ENCODE results near the gene ANO8. TPM values are rescaled to one million over a fixed set of nuclear protein-coding genes. Genes with fewer than 3 reads are reported as not detected.
"Not testable (repeated sequence)": the region's sequence is repeated elsewhere in the genome, so short reads cannot be mapped to it uniquely, and the experiment has no call there.

The ANO8 gene
- polyA plus RNA-seq, 4 donors = 1.9 to 5.1 (median 3.9) TPM

DNA sequence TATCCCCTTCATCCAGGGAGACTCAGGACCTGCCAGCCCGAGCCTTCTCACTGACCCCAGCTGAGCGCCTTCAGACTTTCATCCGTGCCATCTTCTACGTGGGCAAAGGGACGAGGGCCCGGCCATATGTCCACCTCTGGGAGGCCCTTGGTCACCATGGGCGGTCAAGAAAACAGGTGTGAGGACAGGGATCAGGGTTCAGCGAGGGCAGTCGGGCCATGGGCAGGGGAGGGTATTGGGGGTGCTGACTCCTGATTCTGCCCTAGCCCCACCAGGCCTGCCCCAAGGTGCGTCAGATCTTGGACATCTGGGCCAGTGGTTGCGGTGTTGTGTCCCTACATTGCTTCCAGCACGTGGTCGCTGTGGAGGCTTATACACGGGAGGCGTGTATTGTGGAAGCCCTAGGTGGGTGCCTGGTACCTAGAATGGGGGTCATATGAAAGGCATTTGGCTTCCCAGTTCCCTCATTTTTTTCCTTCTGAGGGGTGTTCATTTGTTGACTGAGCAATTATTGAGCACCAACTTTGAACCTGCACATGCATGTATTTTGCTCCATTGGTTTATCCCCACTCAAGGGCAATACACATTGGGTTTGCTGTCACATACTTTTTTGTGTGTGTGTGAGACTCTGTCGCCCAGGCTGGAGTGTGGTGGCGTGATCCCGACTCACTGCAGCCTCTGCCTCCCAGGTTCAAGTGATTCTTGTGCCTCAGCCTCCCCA, 49.1 kb downstream of the ANO8 start:
- WGBS, 3 donors = 88 to 90% (median 89%) methylated on average over 18 of the region's 18 CpGs
- H3K9me3 ChIP-seq (ENCODE audit: control insufficient read depth in 2 of 2, insufficient read depth in 1 of 2, low read depth in 1 of 2, low read length in 1 of 2) = no peaks in the 10 kb centered on the region
- H3K27ac ChIP-seq (ENCODE audit: low read depth in 1 of 3, low read length in 2 of 3) = no peak overlapping the region
- DNase-seq (no peak), FAIRE-seq (no peak)
- H3K36me3 ChIP-seq (ENCODE audit: control insufficient read depth in 3 of 3, insufficient read depth in 2 of 3, low read depth in 1 of 3, low read length in 3 of 3) = no peaks in the 10 kb centered on the region
- peaks cover 0 to 14% (median 3%) of the 10 kb centered on the region in 3 donors for H3K27me3 ChIP-seq (ENCODE audit: control insufficient read depth in 3 of 3, insufficient read depth in 3 of 3, low read length in 3 of 3)
- H3K4me1 ChIP-seq (ENCODE audit: control insufficient read depth in 3 of 3, insufficient read depth in 2 of 3, low read depth in 1 of 3, low read length in 2 of 3) = peaks cover 2 to 17% (median 2%) of the 10 kb centered on the region in 3 donors
- H3K4me3 ChIP-seq (ENCODE audit: low read depth in 1 of 3, low read length in 3 of 3) = no peak overlapping the region

DNA sequence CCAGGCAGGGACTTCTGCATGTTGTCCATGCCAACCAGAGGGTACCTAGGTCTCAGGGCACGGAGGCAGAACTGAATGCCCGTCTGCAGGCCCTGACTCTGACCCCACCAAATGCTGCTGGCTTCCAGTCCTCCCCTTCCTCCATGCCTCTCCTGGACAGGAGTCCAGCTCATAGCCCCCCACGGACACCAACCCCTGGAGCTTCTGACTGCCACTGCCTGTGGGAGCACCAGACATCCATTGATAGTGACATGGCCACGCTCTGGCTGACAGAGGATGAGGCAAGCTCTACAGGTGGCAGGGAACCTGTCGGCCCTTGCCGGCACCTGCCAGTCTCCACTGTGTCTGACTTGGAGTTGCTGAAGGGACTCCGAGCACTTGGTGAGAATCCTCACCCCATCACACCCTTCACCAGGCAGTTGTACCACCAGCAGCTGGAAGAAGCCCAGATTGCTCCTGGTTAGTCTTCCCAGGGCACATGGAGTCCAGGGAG, 51.1 kb downstream of the ANO8 start:
- H3K27ac ChIP-seq (ENCODE audit: low read depth in 1 of 3, low read length in 2 of 3) = no peak overlapping the region
- H3K27me3 ChIP-seq (ENCODE audit: control insufficient read depth in 3 of 3, insufficient read depth in 3 of 3, low read length in 3 of 3) = peaks cover 0 to 14% (median 3%) of the 10 kb centered on the region in 3 donors
- no peak overlapping the region for H3K4me3 ChIP-seq (ENCODE audit: low read depth in 1 of 3, low read length in 3 of 3)
- H3K9me3 ChIP-seq (ENCODE audit: control insufficient read depth in 2 of 2, insufficient read depth in 1 of 2, low read depth in 1 of 2, low read length in 1 of 2) = no peaks in the 10 kb centered on the region
- no peak for FAIRE-seq
- peaks cover 2 to 17% (median 2%) of the 10 kb centered on the region in 3 donors for H3K4me1 ChIP-seq (ENCODE audit: control insufficient read depth in 3 of 3, insufficient read depth in 2 of 3, low read depth in 1 of 3, low read length in 2 of 3)
- H3K36me3 ChIP-seq (ENCODE audit: control insufficient read depth in 3 of 3, insufficient read depth in 2 of 3, low read depth in 1 of 3, low read length in 3 of 3) = peaks cover 0 to 14% (median 0%) of the 10 kb centered on the region in 3 donors
- DNase-seq = no peak
- WGBS, 3 donors = 82 to 91% (median 86%) methylated on average over 7 of the region's 7 CpGs

DNA sequence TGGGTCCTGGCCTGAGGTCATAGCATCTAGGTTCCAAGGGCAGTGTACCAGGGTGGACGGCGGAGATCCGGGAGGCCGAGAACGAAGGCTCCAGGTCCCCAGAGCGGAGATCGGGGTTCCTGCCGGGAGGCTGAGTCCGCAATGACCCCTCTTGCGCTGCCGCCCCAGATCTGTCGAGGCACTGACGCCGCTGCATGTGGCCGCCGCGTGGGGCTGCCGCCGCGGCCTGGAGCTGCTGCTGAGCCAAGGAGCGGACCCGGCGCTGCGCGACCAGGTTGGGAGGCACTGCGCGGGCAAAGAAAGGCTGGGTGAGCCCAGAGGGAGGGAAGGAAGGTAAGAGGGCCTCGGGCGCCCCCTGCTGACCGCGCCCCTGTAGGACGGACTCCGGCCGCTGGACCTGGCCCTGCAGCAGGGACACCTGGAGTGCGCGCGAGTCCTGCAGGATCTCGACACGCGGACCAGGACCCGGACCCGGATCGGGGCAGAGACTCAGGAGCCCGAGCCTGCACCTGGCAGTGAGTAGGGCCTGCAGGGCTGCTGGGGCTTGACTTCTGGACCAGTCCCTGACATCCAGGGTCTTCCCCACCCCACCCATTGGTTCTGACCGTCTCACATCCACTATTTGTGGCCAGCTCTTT, 52.0 kb downstream of the ANO8 start:
- peak overlapping the region in 1 of 3 donors; percentile 40 for H3K4me3 ChIP-seq (ENCODE audit: low read depth in 1 of 3, low read length in 3 of 3)
- 3 to 4% (median 3%) methylated on average over 30 to 45 of the region's 45 CpGs for WGBS, 3 donors

DNA sequence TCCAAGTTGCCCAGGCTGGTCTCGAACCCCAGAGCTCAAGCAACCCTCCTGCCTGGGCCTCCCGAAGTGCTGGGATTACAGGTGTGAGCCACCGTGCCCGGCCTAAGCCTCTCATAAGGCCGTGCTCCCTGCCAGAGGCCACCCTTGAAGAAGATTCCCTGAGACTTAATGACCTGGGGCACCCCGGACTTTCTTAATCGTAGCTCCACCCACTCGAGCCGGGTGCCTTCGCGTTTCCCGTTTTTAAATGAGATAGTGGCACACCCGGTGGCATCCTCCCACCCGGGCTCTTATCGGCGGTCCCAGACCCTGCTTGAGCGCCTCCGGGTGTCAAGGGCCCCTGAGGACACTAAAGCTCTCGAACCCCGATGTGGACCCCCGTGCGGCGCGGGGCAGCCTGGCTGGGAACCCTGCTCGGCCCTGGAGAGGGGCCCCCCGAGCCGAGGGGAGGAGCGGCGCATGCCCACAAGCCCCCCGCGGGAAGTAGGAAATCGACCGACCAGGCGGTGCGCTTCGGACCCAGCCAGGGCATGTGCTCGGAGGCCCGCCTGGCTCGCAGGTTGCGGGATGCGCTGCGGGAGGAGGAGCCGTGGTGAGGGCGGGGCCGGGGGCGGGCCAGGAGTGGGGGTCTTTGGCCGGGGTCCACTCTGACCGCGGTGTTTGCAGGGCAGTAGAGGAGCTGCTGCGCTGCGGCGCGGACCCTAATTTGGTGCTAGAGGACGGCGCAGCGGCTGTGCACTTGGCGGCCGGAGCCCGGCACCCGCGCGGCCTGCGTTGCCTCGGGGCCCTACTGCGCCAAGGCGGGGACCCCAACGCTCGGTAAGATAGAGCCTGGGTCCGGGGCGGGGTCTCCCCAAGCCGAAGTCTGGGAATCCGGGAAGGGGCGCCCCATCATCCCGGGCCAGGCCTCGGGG, 53.0 kb downstream of the ANO8 start, which contains the start of gene ANKLE1:
TSS of gene ANKLE1 (plus strand) at position 511 of the 914 bp plus-strand sequence. CDS start at position 531, 20 bp downstream.
- peaks cover 2 to 25% (median 2%) of the 10 kb centered on the region in 3 donors for H3K36me3 ChIP-seq (ENCODE audit: control insufficient read depth in 3 of 3, insufficient read depth in 2 of 3, low read depth in 1 of 3, low read length in 3 of 3)
- peak in 1 of 2 donors; percentile 48 for DNase-seq
- peaks cover 0 to 14% (median 3%) of the 10 kb centered on the region in 3 donors for H3K27me3 ChIP-seq (ENCODE audit: control insufficient read depth in 3 of 3, insufficient read depth in 3 of 3, low read length in 3 of 3)
- peaks cover 2 to 16% (median 2%) of the 10 kb centered on the region in 3 donors for H3K4me1 ChIP-seq (ENCODE audit: control insufficient read depth in 3 of 3, insufficient read depth in 2 of 3, low read depth in 1 of 3, low read length in 2 of 3)
- WGBS, 3 donors = 5 to 7% (median 6%) methylated on average over 55 to 75 of the region's 75 CpGs
- no peaks in the 10 kb centered on the region for H3K9me3 ChIP-seq (ENCODE audit: control insufficient read depth in 2 of 2, insufficient read depth in 1 of 2, low read depth in 1 of 2, low read length in 1 of 2)
- H3K27ac ChIP-seq (ENCODE audit: low read depth in 1 of 3, low read length in 2 of 3) = no peak within 1 kb of the TSS
- no peak for FAIRE-seq
- H3K4me3 ChIP-seq (ENCODE audit: low read depth in 1 of 3, low read length in 3 of 3) = peak within 1 kb of the TSS; percentile 2 to 40 (median 29)

More for the DNA sequence above, 52.0 kb downstream of the ANO8 start:
- DNase-seq (peak; percentile 79 to 89), FAIRE-seq (no peak)
- peaks cover 0 to 17% (median 0%) of the 10 kb centered on the region in 3 donors for H3K36me3 ChIP-seq (ENCODE audit: control insufficient read depth in 3 of 3, insufficient read depth in 2 of 3, low read depth in 1 of 3, low read length in 3 of 3)
- H3K27me3 ChIP-seq (ENCODE audit: control insufficient read depth in 3 of 3, insufficient read depth in 3 of 3, low read length in 3 of 3) = peaks cover 0 to 14% (median 3%) of the 10 kb centered on the region in 3 donors
- peaks cover 2 to 17% (median 2%) of the 10 kb centered on the region in 3 donors for H3K4me1 ChIP-seq (ENCODE audit: control insufficient read depth in 3 of 3, insufficient read depth in 2 of 3, low read depth in 1 of 3, low read length in 2 of 3)
- no peak overlapping the region for H3K27ac ChIP-seq (ENCODE audit: low read depth in 1 of 3, low read length in 2 of 3)
- no peaks in the 10 kb centered on the region for H3K9me3 ChIP-seq (ENCODE audit: control insufficient read depth in 2 of 2, insufficient read depth in 1 of 2, low read depth in 1 of 2, low read length in 1 of 2)

DNA sequence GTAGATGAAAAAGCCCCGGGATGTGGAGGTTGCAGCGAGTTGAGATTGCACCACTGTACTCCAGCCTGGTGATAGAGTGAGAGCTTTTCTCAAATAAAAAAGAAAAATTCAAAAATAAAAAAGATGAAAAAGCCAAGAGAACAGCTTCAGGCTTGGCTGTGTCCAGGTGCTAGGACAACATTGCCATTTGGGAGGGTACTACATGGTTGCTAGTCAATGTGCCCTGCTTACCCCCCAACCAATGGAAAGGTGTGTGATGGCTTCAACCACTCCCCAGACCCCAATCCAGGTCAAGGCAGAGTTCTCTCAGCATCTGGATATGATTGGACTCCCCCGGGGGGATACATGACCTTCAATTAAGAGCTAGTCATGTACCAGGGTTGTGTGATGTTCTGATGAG, 55.2 kb downstream of the ANO8 start:
- FAIRE-seq (no peak), DNase-seq (no peak)
- no peaks in the 10 kb centered on the region for H3K9me3 ChIP-seq (ENCODE audit: control insufficient read depth in 2 of 2, insufficient read depth in 1 of 2, low read depth in 1 of 2, low read length in 1 of 2)
- H3K27me3 ChIP-seq (ENCODE audit: control insufficient read depth in 3 of 3, insufficient read depth in 3 of 3, low read length in 3 of 3) = peaks cover 0 to 14% (median 3%) of the 10 kb centered on the region in 3 donors
- peaks cover 5 to 47% (median 7%) of the 10 kb centered on the region in 3 donors for H3K36me3 ChIP-seq (ENCODE audit: control insufficient read depth in 3 of 3, insufficient read depth in 2 of 3, low read depth in 1 of 3, low read length in 3 of 3)
- WGBS, 3 donors = 65 to 96% (median 71%) methylated on average over 3 of the region's 3 CpGs
- no peak overlapping the region for H3K27ac ChIP-seq (ENCODE audit: low read depth in 1 of 3, low read length in 2 of 3)
- no peak overlapping the region for H3K4me3 ChIP-seq (ENCODE audit: low read depth in 1 of 3, low read length in 3 of 3)
- peaks cover 2 to 12% (median 2%) of the 10 kb centered on the region in 3 donors for H3K4me1 ChIP-seq (ENCODE audit: control insufficient read depth in 3 of 3, insufficient read depth in 2 of 3, low read depth in 1 of 3, low read length in 2 of 3)

DNA sequence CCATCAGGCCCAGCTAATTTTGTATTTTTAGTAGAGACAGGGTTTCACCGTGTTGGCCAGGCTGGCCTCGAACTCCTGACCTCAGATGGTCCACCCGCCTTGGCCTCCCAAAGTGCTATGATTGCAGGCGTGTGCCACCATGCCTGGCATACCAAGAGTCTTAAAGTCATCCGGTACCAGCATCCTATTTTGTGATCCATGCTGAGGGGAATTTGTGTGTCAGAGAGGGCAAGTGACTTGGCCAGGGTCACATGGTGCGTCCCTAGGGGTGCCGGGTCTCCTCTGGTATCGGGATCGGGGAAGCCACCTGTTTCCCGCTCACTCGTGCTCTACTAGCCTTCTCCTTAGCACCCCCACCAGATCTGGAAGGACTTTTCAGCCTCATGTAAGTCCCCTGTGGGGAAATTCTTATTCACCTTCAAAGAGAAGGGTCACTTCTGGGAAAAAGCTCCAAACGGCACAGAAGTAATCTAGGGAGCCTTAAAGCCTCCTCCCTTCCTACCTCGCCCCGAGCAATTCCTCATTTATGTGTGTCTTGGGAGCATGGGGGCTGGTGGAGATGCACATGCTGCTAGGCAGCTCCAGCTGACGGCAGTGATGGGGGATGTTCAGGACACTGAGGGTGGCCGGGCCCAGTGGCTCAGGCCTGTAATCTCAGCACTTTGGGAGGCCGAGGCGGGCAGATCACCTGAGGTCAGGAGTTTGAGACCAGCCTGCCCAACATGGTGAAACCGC, 59.0 kb downstream of the ANO8 start:
- no peak overlapping the region for H3K27ac ChIP-seq (ENCODE audit: low read depth in 1 of 3, low read length in 2 of 3)
- no peaks in the 10 kb centered on the region for H3K4me1 ChIP-seq (ENCODE audit: control insufficient read depth in 3 of 3, insufficient read depth in 2 of 3, low read depth in 1 of 3, low read length in 2 of 3)
- no peaks in the 10 kb centered on the region for H3K27me3 ChIP-seq (ENCODE audit: control insufficient read depth in 3 of 3, insufficient read depth in 3 of 3, low read length in 3 of 3)
- no peak overlapping the region for H3K4me3 ChIP-seq (ENCODE audit: low read depth in 1 of 3, low read length in 3 of 3)
- peaks cover 5 to 79% (median 7%) of the 10 kb centered on the region in 3 donors for H3K36me3 ChIP-seq (ENCODE audit: control insufficient read depth in 3 of 3, insufficient read depth in 2 of 3, low read depth in 1 of 3, low read length in 3 of 3)
- H3K9me3 ChIP-seq (ENCODE audit: control insufficient read depth in 2 of 2, insufficient read depth in 1 of 2, low read depth in 1 of 2, low read length in 1 of 2) = no peaks in the 10 kb centered on the region
- FAIRE-seq (no peak), DNase-seq (no peak)
- WGBS, 3 donors = 93 to 94% (median 93%) methylated on average over 19 of the region's 19 CpGs

DNA sequence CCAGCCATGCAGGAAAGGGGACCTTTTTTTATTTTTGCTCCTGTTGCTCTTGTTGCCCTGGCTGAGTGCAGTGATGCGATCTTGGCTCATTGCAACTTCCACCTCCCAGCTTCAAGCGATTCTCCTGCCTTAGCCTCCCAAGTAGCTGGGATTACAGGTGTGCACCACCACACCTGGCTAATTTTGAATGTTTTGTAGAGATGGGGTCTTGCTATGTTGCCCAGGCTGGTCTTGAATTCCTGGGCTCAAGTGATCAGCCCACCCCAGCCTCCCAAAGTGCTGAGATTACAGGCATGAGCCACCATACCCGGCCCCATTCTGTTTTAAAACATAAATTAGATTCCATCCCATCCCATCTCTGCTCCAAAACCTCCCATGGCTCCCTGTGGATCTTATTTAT, 59.8 kb downstream of the ANO8 start:
- not testable (repeated sequence) for DNase-seq; H3K9me3 ChIP-seq (ENCODE audit: control insufficient read depth in 2 of 2, insufficient read depth in 1 of 2, low read depth in 1 of 2, low read length in 1 of 2); H3K27me3 ChIP-seq (ENCODE audit: control insufficient read depth in 3 of 3, insufficient read depth in 3 of 3, low read length in 3 of 3); H3K4me1 ChIP-seq (ENCODE audit: control insufficient read depth in 3 of 3, insufficient read depth in 2 of 3, low read depth in 1 of 3, low read length in 2 of 3); FAIRE-seq; H3K27ac ChIP-seq (ENCODE audit: low read depth in 1 of 3, low read length in 2 of 3); H3K4me3 ChIP-seq (ENCODE audit: low read depth in 1 of 3, low read length in 3 of 3)
- WGBS, 3 donors = 98 to 100% (median 100%) methylated on average over 3 of the region's 3 CpGs
- peaks cover 7 to 79% (median 7%) of the 10 kb centered on the region in 3 donors for H3K36me3 ChIP-seq (ENCODE audit: control insufficient read depth in 3 of 3, insufficient read depth in 2 of 3, low read depth in 1 of 3, low read length in 3 of 3)

All from small intestine (tissue), 7 donors.